Measurements from ENCODE around the gene P3H1.

P3H1 gene

DNA sequence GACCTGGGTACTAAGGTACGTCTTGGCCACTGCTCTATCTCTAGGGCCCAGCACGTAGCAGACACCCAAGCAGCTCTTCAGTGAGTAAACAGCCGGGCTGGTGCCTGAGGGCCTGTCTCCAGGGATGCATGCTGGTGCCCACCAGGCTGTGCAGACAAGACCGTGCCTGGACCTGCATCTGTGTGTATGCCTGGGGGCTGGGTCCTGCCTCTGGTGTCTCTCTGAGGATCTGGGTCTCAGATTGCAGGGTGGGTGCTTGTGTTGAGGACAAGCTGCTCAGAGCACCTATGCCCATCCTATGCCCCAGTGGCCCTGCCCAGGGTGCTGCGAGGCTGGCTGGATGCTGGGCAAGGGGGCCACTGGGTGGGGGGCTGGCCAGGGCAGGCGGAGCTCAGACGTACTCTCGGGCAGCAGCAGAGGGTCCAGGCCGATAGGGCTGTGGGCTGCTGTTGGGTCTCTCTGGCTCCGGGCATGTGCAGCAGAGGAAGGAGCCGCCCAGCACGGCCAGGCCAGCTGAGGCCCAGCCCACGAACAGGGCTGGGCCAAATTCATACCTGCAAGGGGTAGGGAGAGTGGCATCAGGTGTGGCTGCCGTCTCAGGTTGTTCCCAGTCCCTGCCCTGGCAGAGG, 31.2 kb downstream of the P3H1 start:
- no peak for DNase-seq (ENCODE audit: low read depth, low spot score)
- in situ Hi-C loops (cut with HindIII; ENCODE audit: low sequenced_read_pairs), result no loop called here
- H3K4me3 ChIP-seq (ENCODE audit: low read depth, low read length), result no peak overlapping the region
- TF ChIP-seq, protein P1, sequence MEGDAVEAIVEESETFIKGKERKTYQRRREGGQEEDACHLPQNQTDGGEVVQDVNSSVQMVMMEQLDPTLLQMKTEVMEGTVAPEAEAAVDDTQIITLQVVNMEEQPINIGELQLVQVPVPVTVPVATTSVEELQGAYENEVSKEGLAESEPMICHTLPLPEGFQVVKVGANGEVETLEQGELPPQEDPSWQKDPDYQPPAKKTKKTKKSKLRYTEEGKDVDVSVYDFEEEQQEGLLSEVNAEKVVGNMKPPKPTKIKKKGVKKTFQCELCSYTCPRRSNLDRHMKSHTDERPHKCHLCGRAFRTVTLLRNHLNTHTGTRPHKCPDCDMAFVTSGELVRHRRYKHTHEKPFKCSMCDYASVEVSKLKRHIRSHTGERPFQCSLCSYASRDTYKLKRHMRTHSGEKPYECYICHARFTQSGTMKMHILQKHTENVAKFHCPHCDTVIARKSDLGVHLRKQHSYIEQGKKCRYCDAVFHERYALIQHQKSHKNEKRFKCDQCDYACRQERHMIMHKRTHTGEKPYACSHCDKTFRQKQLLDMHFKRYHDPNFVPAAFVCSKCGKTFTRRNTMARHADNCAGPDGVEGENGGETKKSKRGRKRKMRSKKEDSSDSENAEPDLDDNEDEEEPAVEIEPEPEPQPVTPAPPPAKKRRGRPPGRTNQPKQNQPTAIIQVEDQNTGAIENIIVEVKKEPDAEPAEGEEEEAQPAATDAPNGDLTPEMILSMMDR (IDR thresholded peaks at IDR 0.05; ENCODE audit: low read depth, low read length), result no peak

DNA sequence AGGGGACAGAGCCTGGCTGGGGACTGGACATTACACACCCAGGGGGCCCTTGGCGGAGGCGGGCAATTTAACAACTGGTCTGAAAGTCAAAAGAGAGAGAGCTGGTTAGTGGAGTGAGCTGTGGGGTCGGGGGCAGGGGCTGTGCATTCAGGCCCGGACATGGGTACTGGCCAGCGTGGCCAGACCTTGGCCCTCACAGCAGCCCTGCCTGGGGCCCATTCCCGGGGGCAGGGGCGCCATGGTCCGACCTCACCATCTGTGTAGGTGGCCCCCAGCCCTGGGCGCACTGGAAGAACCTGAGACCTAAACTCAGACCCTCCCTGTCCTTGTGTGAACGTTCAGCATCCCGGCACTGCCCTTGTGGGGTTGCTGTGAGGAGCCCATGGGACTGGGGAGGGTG, 31.8 kb downstream of the P3H1 start:
- TF ChIP-seq, protein P1 (IDR thresholded peaks at IDR 0.05; ENCODE audit: low read depth, low read length), result no peak
- in situ Hi-C loops (cut with HindIII; ENCODE audit: low sequenced_read_pairs), result no loop called here
- DNase-seq (ENCODE audit: low read depth, low spot score), result no peak
- H3K4me3 ChIP-seq (ENCODE audit: low read depth, low read length), result no peak overlapping the region

DNA sequence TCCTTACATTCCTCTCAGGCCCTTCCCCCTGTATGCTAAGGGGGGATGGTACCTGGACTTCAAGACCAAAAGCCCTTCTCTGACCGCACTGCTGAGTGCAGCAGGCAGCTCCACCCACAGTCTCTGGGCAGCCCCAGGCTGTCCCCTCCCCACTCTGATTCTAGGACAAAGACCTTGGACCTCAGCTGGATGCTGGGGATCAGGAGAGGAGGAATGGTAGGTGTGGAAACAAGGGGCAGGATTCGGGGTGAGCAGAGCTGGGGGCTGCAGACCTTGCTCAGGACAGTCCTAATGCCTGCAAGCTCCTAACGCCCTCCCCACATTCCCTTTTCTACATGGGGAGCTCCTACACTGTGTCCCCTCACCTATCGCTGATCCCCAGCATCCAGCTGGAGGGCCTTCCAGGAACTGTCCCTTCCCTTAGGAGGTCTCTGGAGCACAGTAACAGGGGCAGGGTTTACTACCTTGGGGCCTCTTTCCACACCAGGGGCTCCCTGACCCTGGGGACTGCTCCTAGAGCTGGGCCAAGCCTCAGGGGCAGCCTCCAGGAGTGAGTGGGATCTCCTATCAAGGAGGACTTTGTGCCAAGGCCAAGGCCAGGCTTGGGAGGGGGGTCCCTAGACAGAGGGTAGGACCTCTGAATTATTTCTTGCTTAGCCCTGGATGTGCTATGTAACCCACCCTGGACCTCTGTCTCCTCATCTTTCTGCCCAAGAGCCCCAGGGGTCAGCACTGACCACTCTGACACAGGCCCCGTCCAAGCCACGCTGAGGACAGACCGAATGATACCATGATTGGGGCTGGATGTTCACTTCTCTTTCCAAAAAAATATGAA, 32.4 kb downstream of the P3H1 start:
- TF ChIP-seq, protein P1 (IDR thresholded peaks at IDR 0.05; ENCODE audit: low read depth, low read length), result no peak
- in situ Hi-C loops (cut with HindIII; ENCODE audit: low sequenced_read_pairs), result no loop called here

DNA sequence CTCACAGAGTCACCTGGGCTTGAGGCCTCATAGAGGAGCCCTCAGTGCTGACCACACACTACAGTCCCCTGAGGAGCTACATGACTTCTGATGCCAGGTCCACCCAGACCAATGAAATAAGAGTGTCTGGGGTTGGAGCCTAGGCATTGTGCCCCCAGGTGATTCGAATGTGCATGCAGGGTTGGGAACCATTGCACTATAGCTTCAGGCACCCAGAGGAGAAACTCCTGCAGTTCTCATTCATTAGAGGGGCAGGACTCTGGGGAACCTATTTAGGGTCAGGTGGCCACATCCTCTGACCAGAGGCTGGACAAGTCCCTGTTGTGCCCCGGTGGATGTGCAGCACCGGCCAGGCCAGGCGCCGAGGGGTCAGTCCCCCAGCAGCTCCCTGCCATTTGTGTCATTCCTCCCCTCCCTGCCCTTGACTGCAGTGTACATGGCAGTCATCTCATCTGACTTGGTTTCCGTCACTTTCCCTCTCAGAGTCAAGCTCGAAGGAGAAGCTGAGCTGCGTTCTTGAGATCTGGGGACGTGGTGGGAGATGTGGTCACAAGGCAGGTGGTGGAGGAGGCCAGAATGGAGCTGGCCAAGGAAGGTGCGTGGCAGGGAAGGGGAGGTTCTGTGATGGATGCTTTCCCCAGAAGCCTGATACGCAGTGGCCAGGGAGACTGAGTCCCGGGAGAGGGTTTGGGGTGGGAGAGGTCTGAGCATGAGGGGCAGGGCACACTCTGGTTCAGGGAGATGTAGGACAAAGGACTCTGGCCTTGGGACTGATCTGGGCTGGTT, 33.2 kb downstream of the P3H1 start:
- TF ChIP-seq, protein P1 (IDR thresholded peaks at IDR 0.05; ENCODE audit: low read depth, low read length), result no peak
- H3K4me3 ChIP-seq (ENCODE audit: low read depth, low read length), result no peak overlapping the region
- in situ Hi-C loops (cut with HindIII; ENCODE audit: low sequenced_read_pairs), result no loop called here
- DNase-seq (ENCODE audit: low read depth, low spot score), result no peak

More for the DNA sequence above, 32.4 kb downstream of the P3H1 start:
- no peak for DNase-seq (ENCODE audit: low read depth, low spot score)
- no peak overlapping the region for H3K4me3 ChIP-seq (ENCODE audit: low read depth, low read length)

DNA sequence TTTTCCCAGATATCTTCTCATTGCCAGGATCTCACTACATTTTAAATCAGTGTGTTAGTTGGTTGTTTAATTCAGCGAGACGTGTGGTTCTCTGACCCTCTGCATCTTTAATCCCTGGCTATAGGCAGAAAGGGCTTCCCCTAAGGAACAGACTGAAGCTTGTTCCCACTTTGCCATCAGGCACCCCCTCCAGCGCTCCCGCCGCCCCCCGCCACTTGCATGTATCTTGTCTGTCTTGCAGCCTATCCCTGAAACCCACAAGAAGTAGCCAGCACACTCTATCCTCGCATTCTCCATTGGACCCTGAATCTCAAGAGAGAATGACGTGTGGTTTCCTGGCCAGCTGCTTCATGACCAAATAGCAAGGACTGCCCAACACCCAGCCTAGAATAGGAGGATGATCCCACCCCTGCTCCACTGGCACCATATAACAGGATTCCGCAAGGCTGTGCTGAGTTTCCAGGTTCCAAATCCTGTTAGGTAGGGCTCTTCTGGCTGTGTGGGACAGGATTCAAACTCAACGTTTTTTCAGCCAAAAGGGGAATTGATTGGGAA, 34.6 kb downstream of the P3H1 start:
- H3K4me3 ChIP-seq (ENCODE audit: low read depth, low read length), result no peak overlapping the region
- in situ Hi-C loops (cut with HindIII; ENCODE audit: low sequenced_read_pairs), result no loop called here
- TF ChIP-seq, protein P1 (IDR thresholded peaks at IDR 0.05; ENCODE audit: low read depth, low read length), result no peak
- no peak for DNase-seq (ENCODE audit: low read depth, low spot score)

DNA sequence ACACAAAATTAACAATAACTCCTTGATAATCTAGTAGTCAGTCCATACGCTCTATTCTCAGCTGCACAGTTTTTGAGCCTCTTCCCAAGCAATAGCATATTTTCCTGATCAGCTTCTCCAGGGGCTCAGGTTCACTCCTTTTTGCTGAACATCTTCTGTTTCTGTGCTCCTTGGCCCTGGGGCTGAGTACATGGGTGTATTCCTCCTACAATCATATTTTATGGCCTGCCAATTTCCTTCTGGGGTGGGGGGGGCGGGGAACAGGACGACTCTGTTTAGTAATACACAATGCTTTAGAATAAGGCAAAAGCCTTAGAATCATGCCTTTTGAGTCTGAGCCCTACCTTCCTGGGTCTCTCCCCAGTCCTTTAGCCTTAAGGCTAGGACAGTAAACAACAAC, 35.2 kb downstream of the P3H1 start:
- in situ Hi-C loops (cut with HindIII; ENCODE audit: low sequenced_read_pairs), result no loop called here
- TF ChIP-seq, protein P1 (IDR thresholded peaks at IDR 0.05; ENCODE audit: low read depth, low read length), result no peak
- no peak for DNase-seq (ENCODE audit: low read depth, low spot score)
- no peak overlapping the region for H3K4me3 ChIP-seq (ENCODE audit: low read depth, low read length)
